Lower lobe of right lung (tissue), 2 donors: Measurements from ENCODE around the gene CLCN2. TPM values are rescaled to one million over a fixed set of nuclear protein-coding genes. Genes with fewer than 3 reads are reported as not detected.

Experiments used
- ATAC-seq, 2 donors: fragments of 200-7000 bp; cut with Tn5 transposase; one replicate each; pipeline ENCODE4 v1.9.1; 2020 to 2022; ENCODE audit warnings: mild to moderate bottlenecking in 2 of 2, moderate library complexity in 2 of 2
- DNase-seq: peaks from one replicate; pipeline ENCODE4 v3.0.0-alpha.2; 2020
- H3K27ac ChIP-seq: fragments of 200-600 bp; one replicate; pipeline ENCODE4 v1.8.0; 2022
- H3K27me3 ChIP-seq: fragments of 200-600 bp; one replicate; pipeline ENCODE4 v1.8.0; 2022; ENCODE audit warnings: low read depth
- H3K36me3 ChIP-seq: fragments of 200-600 bp; one replicate; pipeline ENCODE4 v1.8.0; 2022; ENCODE audit warnings: mild to moderate bottlenecking
- H3K4me1 ChIP-seq: fragments of 200-600 bp; one replicate; pipeline ENCODE4 v1.8.0; 2022
- H3K4me3 ChIP-seq: fragments of 200-600 bp; one replicate; pipeline ENCODE4 v1.8.0; 2022; ENCODE audit warnings: mild to moderate bottlenecking
- H3K9me3 ChIP-seq: fragments of 200-600 bp; one replicate; pipeline ENCODE4 v1.8.0; 2022
- intact Hi-C: fragments of 100-400 bp; cut with DNase I; formaldehyde crosslinking; loops from one replicate; pipeline ENCODE4 v1.11.0; 2022
- total RNA-seq: library from RNA; stranded (reverse); fragmentation: NEBNext Ultra II Directional; extraction: Animal tissue kit (Norgen Biotek cat#: 25700); gene quantifications from one replicate; pipeline ENCODE4 v1.2.1, GENCODE V29; 2021
- TF ChIP-seq, protein P1 (sequence below): fragments of 200-600 bp; IDR thresholded peaks from one replicate; pipeline ENCODE4 v1.8.0; 2022; ENCODE audit warnings: antibody characterized with exemption, mild to moderate bottlenecking
- donor health status: DM: no; HTN: yes; CAD: no; lungs with severe emphysema.

CLCN2 gene
- total RNA-seq, 1 donor from 2014 or later: 4.4 TPM

- no peak overlapping the region for H3K27ac ChIP-seq
- H3K4me1 ChIP-seq: peaks cover 17% of the 10 kb centered on the region
- H3K4me3 ChIP-seq: no peak overlapping the region
- TF ChIP-seq, protein P1, sequence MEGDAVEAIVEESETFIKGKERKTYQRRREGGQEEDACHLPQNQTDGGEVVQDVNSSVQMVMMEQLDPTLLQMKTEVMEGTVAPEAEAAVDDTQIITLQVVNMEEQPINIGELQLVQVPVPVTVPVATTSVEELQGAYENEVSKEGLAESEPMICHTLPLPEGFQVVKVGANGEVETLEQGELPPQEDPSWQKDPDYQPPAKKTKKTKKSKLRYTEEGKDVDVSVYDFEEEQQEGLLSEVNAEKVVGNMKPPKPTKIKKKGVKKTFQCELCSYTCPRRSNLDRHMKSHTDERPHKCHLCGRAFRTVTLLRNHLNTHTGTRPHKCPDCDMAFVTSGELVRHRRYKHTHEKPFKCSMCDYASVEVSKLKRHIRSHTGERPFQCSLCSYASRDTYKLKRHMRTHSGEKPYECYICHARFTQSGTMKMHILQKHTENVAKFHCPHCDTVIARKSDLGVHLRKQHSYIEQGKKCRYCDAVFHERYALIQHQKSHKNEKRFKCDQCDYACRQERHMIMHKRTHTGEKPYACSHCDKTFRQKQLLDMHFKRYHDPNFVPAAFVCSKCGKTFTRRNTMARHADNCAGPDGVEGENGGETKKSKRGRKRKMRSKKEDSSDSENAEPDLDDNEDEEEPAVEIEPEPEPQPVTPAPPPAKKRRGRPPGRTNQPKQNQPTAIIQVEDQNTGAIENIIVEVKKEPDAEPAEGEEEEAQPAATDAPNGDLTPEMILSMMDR: no peak
- H3K36me3 ChIP-seq: peaks cover 100% of the 10 kb centered on the region
- no peaks in the 10 kb centered on the region for H3K9me3 ChIP-seq
- DNase-seq (no peak), ATAC-seq (no peak)
- intact Hi-C loops: no loop called here
- no peaks in the 10 kb centered on the region for H3K27me3 ChIP-seq
Measured at GRCh38 chr3:184325715-184326369, 35.6 kb downstream of the CLCN2 start.

DNA sequence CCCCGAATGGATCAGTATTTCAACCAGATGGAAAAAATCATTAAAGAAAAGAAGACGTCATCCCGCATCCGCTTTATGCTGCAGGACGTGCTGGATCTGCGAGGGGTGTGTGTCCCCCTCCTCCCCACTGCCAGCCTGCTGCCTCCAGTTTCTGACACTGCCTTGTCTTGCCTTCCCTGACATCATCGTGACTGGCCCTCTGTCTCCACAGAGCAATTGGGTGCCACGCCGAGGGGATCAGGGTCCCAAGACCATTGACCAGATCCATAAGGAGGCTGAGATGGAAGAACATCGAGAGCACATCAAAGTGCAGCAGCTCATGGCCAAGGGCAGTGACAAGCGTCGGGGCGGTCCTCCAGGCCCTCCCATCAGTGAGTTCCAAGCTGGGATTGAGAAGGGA lies 36.1 kb downstream of the CLCN2 start:
- H3K27ac ChIP-seq: no peak overlapping the region
- intact Hi-C loops: no loop called here
- DNase-seq (no peak), ATAC-seq (no peak)
- H3K9me3 ChIP-seq: no peaks in the 10 kb centered on the region
- peaks cover 100% of the 10 kb centered on the region for H3K36me3 ChIP-seq
- H3K4me3 ChIP-seq: no peak overlapping the region
- H3K27me3 ChIP-seq: no peaks in the 10 kb centered on the region
- H3K4me1 ChIP-seq: peaks cover 23% of the 10 kb centered on the region
- TF ChIP-seq, protein P1: no peak

DNA sequence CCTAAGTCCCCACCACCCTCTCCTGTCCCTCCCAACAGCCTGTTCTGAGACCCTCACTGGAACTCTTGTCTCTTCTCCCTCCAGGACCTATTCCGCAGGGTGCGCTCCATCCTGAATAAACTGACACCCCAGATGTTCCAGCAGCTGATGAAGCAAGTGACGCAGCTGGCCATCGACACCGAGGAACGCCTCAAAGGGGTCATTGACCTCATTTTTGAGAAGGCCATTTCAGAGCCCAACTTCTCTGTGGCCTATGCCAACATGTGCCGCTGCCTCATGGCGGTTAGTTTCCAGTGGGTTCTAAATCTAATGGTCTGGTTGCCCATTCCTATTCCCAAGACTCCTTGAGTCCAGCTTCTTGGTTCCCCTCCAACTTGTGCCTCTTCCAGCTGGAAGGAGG lies 37.7 kb downstream of the CLCN2 start:
- peaks cover 85% of the 10 kb centered on the region for H3K36me3 ChIP-seq
- no peaks in the 10 kb centered on the region for H3K27me3 ChIP-seq
- no peak overlapping the region for H3K27ac ChIP-seq
- H3K4me1 ChIP-seq: peaks cover 36% of the 10 kb centered on the region
- intact Hi-C loops: no loop called here
- DNase-seq (no peak), ATAC-seq (no peak)
- H3K4me3 ChIP-seq: no peak overlapping the region
- H3K9me3 ChIP-seq: no peaks in the 10 kb centered on the region
- TF ChIP-seq, protein P1: no peak

GRCh38 chr3:184322731-184323487 lies 38.5 kb downstream of the CLCN2 start:
- no peaks in the 10 kb centered on the region for H3K27me3 ChIP-seq
- H3K27ac ChIP-seq: no peak overlapping the region
- no peak for DNase-seq
- no peaks in the 10 kb centered on the region for H3K9me3 ChIP-seq
- H3K4me1 ChIP-seq: peaks cover 43% of the 10 kb centered on the region
- TF ChIP-seq, protein P1: no peak
- no peak for ATAC-seq
- no peak overlapping the region for H3K4me3 ChIP-seq
- peaks cover 84% of the 10 kb centered on the region for H3K36me3 ChIP-seq
- intact Hi-C loops: no loop called here

GRCh38 chr3:184321666-184322065 lies 39.7 kb downstream of the CLCN2 start:
- H3K9me3 ChIP-seq: no peaks in the 10 kb centered on the region
- intact Hi-C loops: no loop called here
- no peak for ATAC-seq
- H3K4me3 ChIP-seq: no peak overlapping the region
- no peak overlapping the region for H3K27ac ChIP-seq
- H3K4me1 ChIP-seq: peaks cover 56% of the 10 kb centered on the region
- H3K27me3 ChIP-seq: no peaks in the 10 kb centered on the region
- no peak for DNase-seq
- TF ChIP-seq, protein P1: no peak
- peaks cover 83% of the 10 kb centered on the region for H3K36me3 ChIP-seq
